DND-41 (cell line): ENCODE measurements around the gene REM2.

Source experiments
- ATAC-seq: fragments of 200-7000 bp; cut with Tn5 transposase; 3 replicates; pipeline ENCODE4 v1.9.1; 2021; ENCODE audit warnings: low read depth; ENCODE audit not compliant: insufficient read depth
- DNase-seq: peaks from one replicate; pipeline ENCODE4 v3.0.0-alpha.2; 2020
- H2AFZ ChIP-seq: 2 replicates; pipeline ENCODE4 v1.6.0; 2012; ENCODE audit warnings: low read depth, low read length
- H3K27ac ChIP-seq: 2 replicates; pipeline ENCODE4 v1.5.1; 2012; ENCODE audit warnings: low read length, inconsistent platforms
- H3K27me3 ChIP-seq: fragments of 200-600 bp; sonication (generic); 2 replicates; pipeline ENCODE4 v1.6.0; 2012; ENCODE audit warnings: low read length, mild to moderate bottlenecking, inconsistent platforms; ENCODE audit not compliant: insufficient read depth, poor library complexity
- H3K36me3 ChIP-seq: 2 replicates; pipeline ENCODE4 v1.5.1; 2012; ENCODE audit warnings: low read length, inconsistent platforms; ENCODE audit not compliant: insufficient read depth
- H3K4me1 ChIP-seq: 2 replicates; pipeline ENCODE4 v1.5.1; 2012; ENCODE audit warnings: mild to moderate bottlenecking, low read length; ENCODE audit not compliant: insufficient read depth
- H3K4me2 ChIP-seq: 2 replicates; pipeline ENCODE4 v1.6.0; 2012; ENCODE audit warnings: mild to moderate bottlenecking, moderate library complexity, low read length, inconsistent platforms; ENCODE audit not compliant: insufficient read depth
- H3K4me3 ChIP-seq, 2 experiments: fragments of 200-600 bp in 1 of 2; shearing (Covaris generic) in 1 of 2; 2 replicates each; pipeline ENCODE4 v1.5.1; 2012 to 2016; ENCODE audit warnings: inconsistent platforms in 2 of 2, low read length in 2 of 2, mild to moderate bottlenecking in 2 of 2, low read depth in 1 of 2, moderate library complexity in 1 of 2
- H3K79me2 ChIP-seq: 2 replicates; pipeline ENCODE4 v1.6.0; 2012; ENCODE audit warnings: low read length, inconsistent platforms; ENCODE audit not compliant: insufficient read depth
- H3K9ac ChIP-seq: 2 replicates; pipeline ENCODE4 v1.6.0; 2012; ENCODE audit warnings: low read depth, mild to moderate bottlenecking, inconsistent platforms, low read length, moderate library complexity
- H3K9me3 ChIP-seq: 2 replicates; pipeline ENCODE4 v1.5.1; 2012; ENCODE audit warnings: low read length, moderate library complexity, mild to moderate bottlenecking, inconsistent platforms; ENCODE audit not compliant: insufficient read depth, severe bottlenecking
- H4K20me1 ChIP-seq: 2 replicates; pipeline ENCODE4 v1.6.0; 2012; ENCODE audit warnings: low read length; ENCODE audit not compliant: insufficient read depth
- EZH2 ChIP-seq: IDR thresholded peaks from 3 replicates; pipeline ENCODE4 v1.6.1; 2012; ENCODE audit warnings: borderline replicate concordance, low read depth, mild to moderate bottlenecking, moderate library complexity, low read length, inconsistent platforms; ENCODE audit not compliant: severe bottlenecking
- TF ChIP-seq, protein P1 (sequence below): IDR thresholded peaks from 2 replicates; pipeline ENCODE4 v1.5.1; 2012; ENCODE audit warnings: borderline replicate concordance, low read length, moderate library complexity, mild to moderate bottlenecking; ENCODE audit not compliant: poor library complexity, severe bottlenecking; ENCODE audit errors: extremely low read depth

The REM2 gene

DNA sequence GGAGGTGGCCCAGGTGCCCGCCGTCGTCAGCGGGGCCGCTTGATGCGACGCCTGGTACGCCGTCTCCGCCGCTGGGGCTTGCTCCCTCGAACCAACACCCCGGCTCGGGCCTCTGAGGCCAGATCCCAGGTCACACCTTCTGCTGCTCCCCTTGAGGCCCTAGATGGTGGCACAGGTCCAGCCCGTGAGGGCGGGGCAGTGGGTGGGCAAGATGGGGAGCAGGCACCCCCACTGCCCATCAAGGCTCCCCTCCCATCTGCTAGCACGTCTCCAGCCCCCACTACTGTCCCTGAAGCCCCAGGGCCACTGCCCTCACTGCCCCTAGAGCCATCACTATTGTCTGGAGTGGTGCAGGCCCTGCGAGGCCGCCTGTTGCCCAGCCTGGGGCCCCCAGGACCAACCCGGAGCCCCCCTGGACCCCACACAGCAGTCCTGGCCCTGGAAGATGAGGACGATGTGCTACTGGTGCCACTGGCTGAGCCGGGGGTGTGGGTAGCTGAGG is 6.0 kb upstream of the REM2 start:
- no peak overlapping the region for H3K27ac ChIP-seq
- peaks cover 15% of the 10 kb centered on the region for H3K27me3 ChIP-seq
- peaks cover 8% of the 10 kb centered on the region; the same call in 1 of the 2 replicates for H3K36me3 ChIP-seq
- H3K79me2 ChIP-seq = no peaks in the 10 kb centered on the region
- DNase-seq = no peak
- no peaks in the 10 kb centered on the region for H3K9me3 ChIP-seq
- no peak overlapping the region for H3K4me3 ChIP-seq
- H3K4me1 ChIP-seq = peaks cover 8% of the 10 kb centered on the region
- H4K20me1 ChIP-seq = peaks cover 35% of the 10 kb centered on the region
- no peak overlapping the region for H2AFZ ChIP-seq
- no peak overlapping the region for H3K4me2 ChIP-seq
- no peak overlapping the region for H3K9ac ChIP-seq
- no peak for ATAC-seq
- no peak for TF ChIP-seq EZH2
- TF ChIP-seq, protein P1, sequence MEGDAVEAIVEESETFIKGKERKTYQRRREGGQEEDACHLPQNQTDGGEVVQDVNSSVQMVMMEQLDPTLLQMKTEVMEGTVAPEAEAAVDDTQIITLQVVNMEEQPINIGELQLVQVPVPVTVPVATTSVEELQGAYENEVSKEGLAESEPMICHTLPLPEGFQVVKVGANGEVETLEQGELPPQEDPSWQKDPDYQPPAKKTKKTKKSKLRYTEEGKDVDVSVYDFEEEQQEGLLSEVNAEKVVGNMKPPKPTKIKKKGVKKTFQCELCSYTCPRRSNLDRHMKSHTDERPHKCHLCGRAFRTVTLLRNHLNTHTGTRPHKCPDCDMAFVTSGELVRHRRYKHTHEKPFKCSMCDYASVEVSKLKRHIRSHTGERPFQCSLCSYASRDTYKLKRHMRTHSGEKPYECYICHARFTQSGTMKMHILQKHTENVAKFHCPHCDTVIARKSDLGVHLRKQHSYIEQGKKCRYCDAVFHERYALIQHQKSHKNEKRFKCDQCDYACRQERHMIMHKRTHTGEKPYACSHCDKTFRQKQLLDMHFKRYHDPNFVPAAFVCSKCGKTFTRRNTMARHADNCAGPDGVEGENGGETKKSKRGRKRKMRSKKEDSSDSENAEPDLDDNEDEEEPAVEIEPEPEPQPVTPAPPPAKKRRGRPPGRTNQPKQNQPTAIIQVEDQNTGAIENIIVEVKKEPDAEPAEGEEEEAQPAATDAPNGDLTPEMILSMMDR = no peak

DNA sequence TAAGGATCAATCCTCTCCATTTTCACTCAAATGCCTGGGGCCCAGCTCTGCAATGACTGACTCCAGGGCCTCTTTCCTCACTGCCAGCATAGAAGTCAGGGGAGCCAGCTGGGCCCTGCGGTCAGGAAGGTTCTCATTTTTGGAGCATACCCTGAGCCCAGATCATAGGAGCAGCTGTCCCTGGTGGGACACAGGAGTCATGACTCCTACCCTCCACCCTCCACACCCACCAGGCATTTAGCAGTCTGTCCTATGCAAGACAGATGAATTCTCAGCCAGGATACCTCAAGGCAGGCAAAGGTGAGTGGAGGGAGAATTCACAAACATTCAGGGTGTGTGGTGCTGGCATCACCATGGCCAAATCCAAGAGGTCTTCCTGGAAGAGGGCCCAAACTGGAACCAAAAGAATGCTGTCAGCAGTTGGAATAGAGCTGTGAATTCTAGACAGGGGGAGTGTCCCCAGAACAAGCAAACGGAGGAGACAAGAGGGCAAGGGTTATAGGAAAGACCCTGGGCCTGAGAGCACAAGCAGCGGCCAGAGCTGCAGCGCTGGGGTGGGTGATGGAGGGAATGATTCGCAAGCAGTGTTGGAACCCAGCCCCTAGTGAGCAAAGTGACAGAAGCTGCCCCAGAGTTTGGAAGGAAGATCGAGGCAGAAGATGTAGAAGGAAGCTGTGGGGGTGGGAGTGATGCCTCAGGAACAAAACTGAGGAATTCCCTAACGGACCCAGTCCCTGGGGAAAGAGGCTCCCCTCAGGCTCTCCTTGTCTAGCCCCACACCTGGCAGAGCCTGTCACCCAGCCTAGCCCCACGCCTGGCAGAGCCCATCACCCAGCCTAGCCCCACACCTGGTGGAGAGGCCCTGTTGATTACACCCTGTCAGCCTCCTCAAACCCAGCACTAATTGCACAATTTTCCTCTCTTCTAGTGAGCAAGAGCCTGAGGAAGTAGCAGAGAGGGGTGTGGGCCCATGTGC is 4.5 kb upstream of the REM2 start:
- H3K9ac ChIP-seq = no peak overlapping the region
- peaks cover 8% of the 10 kb centered on the region; the same call in 1 of the 2 replicates for H3K36me3 ChIP-seq
- H3K27me3 ChIP-seq = peaks cover 24% of the 10 kb centered on the region
- H4K20me1 ChIP-seq = peaks cover 38% of the 10 kb centered on the region
- no peak for ATAC-seq
- H3K4me2 ChIP-seq = no peak overlapping the region
- H3K27ac ChIP-seq = no peak overlapping the region
- H3K9me3 ChIP-seq = no peaks in the 10 kb centered on the region
- TF ChIP-seq, protein P1 = no peak
- no peak for TF ChIP-seq EZH2
- no peak overlapping the region for H2AFZ ChIP-seq
- DNase-seq = no peak
- H3K4me1 ChIP-seq = no peaks in the 10 kb centered on the region
- H3K79me2 ChIP-seq = no peaks in the 10 kb centered on the region
- H3K4me3 ChIP-seq = no peak overlapping the region

DNA sequence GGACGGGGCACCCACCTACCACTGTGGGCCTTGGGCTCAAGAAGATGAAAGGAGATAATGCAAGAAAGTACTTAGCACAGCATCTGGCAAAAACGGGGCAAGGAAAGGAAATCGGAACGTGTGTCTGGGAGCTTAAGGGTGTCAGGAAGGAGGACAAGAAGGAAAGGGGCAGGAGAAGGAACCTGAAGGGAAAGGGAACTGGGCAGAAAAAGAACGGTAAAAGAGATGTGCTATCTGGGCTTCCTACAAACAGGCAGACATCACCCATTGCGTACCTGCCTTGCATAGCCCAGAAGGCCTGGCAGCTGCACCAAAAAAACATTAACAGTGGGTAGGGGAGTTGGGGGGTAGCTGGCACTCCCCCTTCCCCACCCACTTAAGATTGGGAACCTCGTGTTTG is 958 bp upstream of the REM2 start:
- Histone ChIP-seq H3K9ac (no peak overlapping the region), H3K79me2 (no peaks in the 10 kb centered on the region), H3K4me2 (no peak overlapping the region), H3K27ac (no peak overlapping the region), H3K4me1 (no peaks in the 10 kb centered on the region), H3K27me3 (peaks cover 53% of the 10 kb centered on the region), H3K4me3 (no peak overlapping the region), H4K20me1 (peaks cover 23% of the 10 kb centered on the region), H3K36me3 (no peaks in the 10 kb centered on the region), H2AFZ (no peak overlapping the region), H3K9me3 (no peaks in the 10 kb centered on the region)
- ATAC-seq = no peak
- TF ChIP-seq EZH2 = no peak
- TF ChIP-seq, protein P1 = no peak
- no peak for DNase-seq
